K562 (cell line): ENCODE measurements around the gene CMIP. TPM values are rescaled to one million over a fixed set of nuclear protein-coding genes. Genes with fewer than 3 reads are reported as not detected.
A peak's percentile ranks its signal among the peaks of the same experiment; 100 is the strongest.

Source experiments
- ATAC-seq: fragments of 200-7000 bp; cut with Tn5 transposase; 3 replicates; pipeline ENCODE4 v1.9.1; 2020; ENCODE audit warnings: moderate library complexity
- BruUV-seq: library from RNA; stranded (reverse); fragments of 400-500 nt; replicated peaks from 2 replicates; lab custom pipeline; 2021; lab: Mats Ljungman, UMichigan
- CTCF ChIA-PET: fragments of 300-600 bp; formaldehyde crosslinking; extraction: SDS; loops from one replicate; lab custom pipeline; 2021; ENCODE audit warnings: low intra/inter-chr PET ratio; lab: Yijun Ruan, JAX
- POLR2A ChIA-PET: fragments of 300-600, 350-650 bp; sonication (Branson Sonifier 250); formaldehyde crosslinking; extraction: SDS; loops from one replicate; lab custom pipeline; 2021; ENCODE audit warnings: antibody characterized with exemption, inconsistent platforms; lab: Yijun Ruan, JAX
- DNase-seq, 4 experiments: peaks; one replicate each; pipeline versions ENCODE4 v3.0.0 to v3.0.0-alpha.2; 2011 to 2018; ENCODE audit warnings: low spot score in 3 of 4, mixed read lengths in 3 of 4; ENCODE audit errors: extremely low read depth in 1 of 4
- FAIRE-seq: peaks from 2 replicates; lab custom pipeline; 2011; peaks lifted over from hg19 to GRCh38; lab: Jason Lieb, UNC
- H2AFZ ChIP-seq: 2 replicates; pipeline ENCODE4 v1.6.0; 2011; ENCODE audit warnings: low read depth, low read length, control low read depth, inconsistent platforms
- H3K27ac ChIP-seq: fragments of 200-600 bp; 3 replicates; pipeline ENCODE4 v1.8.0; 2011; ENCODE audit warnings: low read depth, mild to moderate bottlenecking, control low read depth, inconsistent platforms, low read length, moderate library complexity, mixed read lengths; ENCODE audit errors: extremely low read depth
- H3K27me3 ChIP-seq, 2 experiments: fragments of 300-600 bp in 1 of 2; 2 replicates in 1 of 2; 3 replicates in 1 of 2; pipeline versions ENCODE4 v1.6.0 to v1.8.0; 2011; ENCODE audit warnings: inconsistent platforms in 2 of 2, low read length in 2 of 2, mild to moderate bottlenecking in 1 of 2, mixed read lengths in 1 of 2, moderate library complexity in 1 of 2; ENCODE audit not compliant: control insufficient read depth in 2 of 2, insufficient read depth in 2 of 2
- H3K36me3 ChIP-seq: fragments of 300-600 bp; 3 replicates; pipeline ENCODE4 v1.8.0; 2011; ENCODE audit warnings: mild to moderate bottlenecking, low read length, inconsistent platforms; ENCODE audit not compliant: control insufficient read depth, insufficient read depth
- H3K4me1 ChIP-seq, 2 experiments: fragments of 200-600 bp in 1 of 2; replicated peaks in 1 of 2; 2 replicates in 1 of 2; 3 replicates in 1 of 2; pipeline versions ENCODE4 v1.5.1 to v1.8.0; 2011; ENCODE audit warnings: inconsistent platforms in 2 of 2, low read length in 2 of 2, mild to moderate bottlenecking in 1 of 2, mixed read lengths in 1 of 2, moderate library complexity in 1 of 2; ENCODE audit not compliant: control insufficient read depth in 2 of 2, insufficient read depth in 2 of 2
- H3K4me2 ChIP-seq: 2 replicates; pipeline ENCODE4 v1.6.1; 2011; ENCODE audit warnings: low read length, control low read depth, inconsistent platforms, mixed read lengths; ENCODE audit not compliant: insufficient read depth
- H3K4me3 ChIP-seq: fragments of 200-600 bp; sonication (generic), shearing (Covaris generic); 2 replicates; pipeline ENCODE4 v1.5.1; 2016; ENCODE audit warnings: control low read depth, inconsistent platforms
- H3K79me2 ChIP-seq: fragments of 200-600 bp; 3 replicates; pipeline ENCODE4 v1.8.0; 2011; ENCODE audit warnings: low read length, inconsistent platforms; ENCODE audit not compliant: control insufficient read depth, insufficient read depth
- H3K9ac ChIP-seq, 2 experiments: 2 replicates each; pipeline versions ENCODE4 v1.6.0 to v1.6.1; 2011; ENCODE audit warnings: low read depth in 2 of 2, low read length in 2 of 2, control low read depth in 1 of 2, inconsistent platforms in 1 of 2, mild to moderate bottlenecking in 1 of 2, mixed read lengths in 1 of 2; ENCODE audit not compliant: insufficient read depth in 1 of 2
- H3K9me1 ChIP-seq: one replicate; pipeline ENCODE4 v1.6.0; 2011; ENCODE audit warnings: inconsistent platforms, mild to moderate bottlenecking, low read length, moderate library complexity; ENCODE audit not compliant: control insufficient read depth, insufficient read depth
- H3K9me3 ChIP-seq: replicated peaks from 2 replicates; pipeline ENCODE4 v1.5.1; 2011; ENCODE audit warnings: low read depth, low read length, inconsistent platforms; ENCODE audit not compliant: control insufficient read depth, insufficient read depth
- H4K20me1 ChIP-seq: replicated peaks from 2 replicates; pipeline ENCODE4 v1.6.1; 2011; ENCODE audit warnings: low read length, inconsistent platforms, mixed read lengths; ENCODE audit not compliant: control insufficient read depth, insufficient read depth
- E2F3 ChIP-seq: fragments of 250-450 bp; sonication (Bioruptor Pico); IDR thresholded peaks from 2 replicates; pipeline ENCODE4 v1.4.0; 2020; ENCODE audit warnings: mild to moderate bottlenecking
- SMAD4 ChIP-seq: fragments of 250-450 bp; sonication (Bioruptor Pico); conservative IDR thresholded peaks from 2 replicates; pipeline ENCODE4 v1.8.0; 2021; ENCODE audit warnings: inconsistent platforms, mild to moderate bottlenecking, moderate library complexity
- ZKSCAN8 ChIP-seq: fragments of 200-800 bp; sonication (Bioruptor generic); IDR thresholded peaks from 2 replicates; pipeline ENCODE4 v1.6.1; 2016; ENCODE audit warnings: missing genetic modification characterization, missing compliant biosample characterization
- ZNF75A ChIP-seq: fragments of 450-650 bp; formaldehyde crosslinking; IDR thresholded peaks from 2 replicates; pipeline ENCODE4 v1.4.0; 2020; ENCODE audit warnings: mild to moderate bottlenecking
- WGBS: fragments of 100-300 bp; shearing (Covaris generic); methylation state at CpG from one replicate; pipeline ENCODE4 v1.1.6; 2016; ENCODE audit warnings: low coverage, mixed read lengths; ENCODE audit not compliant: insufficient coverage; ENCODE audit errors: missing lambda C conversion rate; 5-methylcytosine and 5-hydroxymethylcytosine counted together
- in situ Hi-C: fragments of 300-500 bp; cut with MboI; formaldehyde crosslinking; loops from 4 replicates; pipeline ENCODE4 v1.15.0; 2018; ENCODE audit warnings: inconsistent platforms, mixed read lengths
- intact Hi-C: fragments of 100-400 bp; cut with micrococcal nuclease; formaldehyde crosslinking; loops from 2 replicates; pipeline ENCODE4 v1.14.2; 2022
- polyA plus RNA-seq, 8 experiments: library from polyadenylated mRNA; depleted of rRNA in 4 of 8; stranded (reverse) in 5 of 8; unstranded in 3 of 8; fragments of >200 nt; fragmentation: Nextera tagmentation in 2 of 8; fragmentation: Illumina TruSeq in 1 of 8; extraction: Ambion mirVana in 2 of 8; extraction: Trizol in 1 of 8; gene quantifications; 2 replicates each; pipeline versions ENCODE4 v1.2.1 to v1.2.3, GENCODE V29; 2011 to 2014; ENCODE audit warnings: inconsistent platforms in 1 of 8, missing spikeins in 1 of 8
- total RNA-seq, 7 experiments: library from RNA; depleted of rRNA in 6 of 7; stranded (reverse); fragments of >200 nt in 6 of 7; fragmentation: Illumina TruSeq in 2 of 7; extraction: Trizol in 2 of 7; gene quantifications; 2 replicates each; pipeline versions ENCODE4 v1.2.1 to v1.2.3, GENCODE V29; 2011 to 2021; ENCODE audit warnings: low replicate concordance in 1 of 7
- TF ChIP-seq, protein P1 (sequence below): sonication (generic); formaldehyde crosslinking; IDR thresholded peaks from 2 replicates; pipeline ENCODE4 v1.8.0; 2022; ENCODE audit warnings: mild to moderate bottlenecking, missing genetic modification reagents
- TF ChIP-seq, protein P2 (sequence below): conservative IDR thresholded peaks from 2 replicates; pipeline ENCODE4 v1.6.1; 2011; ENCODE audit warnings: low read depth, mild to moderate bottlenecking, low read length; ENCODE audit not compliant: control insufficient read depth
- TF ChIP-seq, protein P3 (sequence below): fragments of 450-650 bp; formaldehyde crosslinking; IDR thresholded peaks from 2 replicates; pipeline ENCODE4 v1.4.0; 2020; ENCODE audit warnings: mild to moderate bottlenecking, mixed read lengths
- TF ChIP-seq, protein P4 (sequence below), 2 experiments: fragments of 450-650 bp in 1 of 2; IDR thresholded peaks; 2 replicates each; pipeline ENCODE4 v1.6.1; 2011 to 2017; ENCODE audit warnings: low read depth in 2 of 2, antibody characterized with exemption in 1 of 2, borderline replicate concordance in 1 of 2, low read length in 1 of 2, mild to moderate bottlenecking in 1 of 2, mixed read lengths in 1 of 2; ENCODE audit not compliant: control insufficient read depth in 1 of 2

Gene CMIP
- total and polyA plus RNA-seq, 9 of the 15 experiments (the other 6 are each of a cell fraction or from before 2014, with no cell fraction given) = 0.94 to 82.5 (median 10.3) TPM

DNA sequence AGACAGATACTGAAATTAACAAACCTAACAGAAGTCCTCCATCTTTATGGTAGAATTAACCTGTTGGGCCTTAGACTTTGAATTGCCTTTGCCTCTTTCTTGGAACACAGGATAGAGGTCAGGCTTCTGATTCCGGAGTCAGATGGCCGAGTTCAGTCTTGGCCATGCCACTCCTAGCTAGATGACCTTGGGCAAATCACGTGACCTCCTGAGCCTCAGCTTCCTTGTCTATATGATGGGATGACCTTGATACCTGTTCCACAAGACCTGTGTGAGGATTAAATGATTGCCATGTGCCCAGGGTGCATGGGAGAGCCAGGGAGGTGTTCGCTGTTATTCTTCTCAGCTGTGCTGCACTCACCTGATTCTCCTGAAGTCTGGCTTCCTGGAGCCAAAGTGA, 161.4 kb downstream of the CMIP start:
- no TSS peak for BruUV-seq
- in situ Hi-C loops = no loop called here
- no peak for FAIRE-seq
- peaks cover 0 to 12% of the 10 kb centered on the region in 2 experiments; a peak in 2 of 5 replicates for H3K4me1 ChIP-seq
- H3K9ac ChIP-seq = 0 out of 4 replicates have a peak overlapping the region, but pooled peaks of 1 of the 2 experiments have one; percentile 62
- H3K79me2 ChIP-seq = peaks cover 20% of the 10 kb centered on the region
- TF ChIP-seq, protein P1, sequence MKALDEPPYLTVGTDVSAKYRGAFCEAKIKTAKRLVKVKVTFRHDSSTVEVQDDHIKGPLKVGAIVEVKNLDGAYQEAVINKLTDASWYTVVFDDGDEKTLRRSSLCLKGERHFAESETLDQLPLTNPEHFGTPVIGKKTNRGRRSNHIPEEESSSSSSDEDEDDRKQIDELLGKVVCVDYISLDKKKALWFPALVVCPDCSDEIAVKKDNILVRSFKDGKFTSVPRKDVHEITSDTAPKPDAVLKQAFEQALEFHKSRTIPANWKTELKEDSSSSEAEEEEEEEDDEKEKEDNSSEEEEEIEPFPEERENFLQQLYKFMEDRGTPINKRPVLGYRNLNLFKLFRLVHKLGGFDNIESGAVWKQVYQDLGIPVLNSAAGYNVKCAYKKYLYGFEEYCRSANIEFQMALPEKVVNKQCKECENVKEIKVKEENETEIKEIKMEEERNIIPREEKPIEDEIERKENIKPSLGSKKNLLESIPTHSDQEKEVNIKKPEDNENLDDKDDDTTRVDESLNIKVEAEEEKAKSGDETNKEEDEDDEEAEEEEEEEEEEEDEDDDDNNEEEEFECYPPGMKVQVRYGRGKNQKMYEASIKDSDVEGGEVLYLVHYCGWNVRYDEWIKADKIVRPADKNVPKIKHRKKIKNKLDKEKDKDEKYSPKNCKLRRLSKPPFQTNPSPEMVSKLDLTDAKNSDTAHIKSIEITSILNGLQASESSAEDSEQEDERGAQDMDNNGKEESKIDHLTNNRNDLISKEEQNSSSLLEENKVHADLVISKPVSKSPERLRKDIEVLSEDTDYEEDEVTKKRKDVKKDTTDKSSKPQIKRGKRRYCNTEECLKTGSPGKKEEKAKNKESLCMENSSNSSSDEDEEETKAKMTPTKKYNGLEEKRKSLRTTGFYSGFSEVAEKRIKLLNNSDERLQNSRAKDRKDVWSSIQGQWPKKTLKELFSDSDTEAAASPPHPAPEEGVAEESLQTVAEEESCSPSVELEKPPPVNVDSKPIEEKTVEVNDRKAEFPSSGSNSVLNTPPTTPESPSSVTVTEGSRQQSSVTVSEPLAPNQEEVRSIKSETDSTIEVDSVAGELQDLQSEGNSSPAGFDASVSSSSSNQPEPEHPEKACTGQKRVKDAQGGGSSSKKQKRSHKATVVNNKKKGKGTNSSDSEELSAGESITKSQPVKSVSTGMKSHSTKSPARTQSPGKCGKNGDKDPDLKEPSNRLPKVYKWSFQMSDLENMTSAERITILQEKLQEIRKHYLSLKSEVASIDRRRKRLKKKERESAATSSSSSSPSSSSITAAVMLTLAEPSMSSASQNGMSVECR (CRISPR knock-in tag) = no peak
- TF ChIP-seq, protein P2, sequence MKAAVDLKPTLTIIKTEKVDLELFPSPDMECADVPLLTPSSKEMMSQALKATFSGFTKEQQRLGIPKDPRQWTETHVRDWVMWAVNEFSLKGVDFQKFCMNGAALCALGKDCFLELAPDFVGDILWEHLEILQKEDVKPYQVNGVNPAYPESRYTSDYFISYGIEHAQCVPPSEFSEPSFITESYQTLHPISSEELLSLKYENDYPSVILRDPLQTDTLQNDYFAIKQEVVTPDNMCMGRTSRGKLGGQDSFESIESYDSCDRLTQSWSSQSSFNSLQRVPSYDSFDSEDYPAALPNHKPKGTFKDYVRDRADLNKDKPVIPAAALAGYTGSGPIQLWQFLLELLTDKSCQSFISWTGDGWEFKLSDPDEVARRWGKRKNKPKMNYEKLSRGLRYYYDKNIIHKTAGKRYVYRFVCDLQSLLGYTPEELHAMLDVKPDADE = no peak
- TF ChIP-seq ZNF75A (CRISPR knock-in tag) = no peak
- TF ChIP-seq SMAD4 (CRISPR knock-in tag) = no peak
- TF ChIP-seq, protein P3, sequence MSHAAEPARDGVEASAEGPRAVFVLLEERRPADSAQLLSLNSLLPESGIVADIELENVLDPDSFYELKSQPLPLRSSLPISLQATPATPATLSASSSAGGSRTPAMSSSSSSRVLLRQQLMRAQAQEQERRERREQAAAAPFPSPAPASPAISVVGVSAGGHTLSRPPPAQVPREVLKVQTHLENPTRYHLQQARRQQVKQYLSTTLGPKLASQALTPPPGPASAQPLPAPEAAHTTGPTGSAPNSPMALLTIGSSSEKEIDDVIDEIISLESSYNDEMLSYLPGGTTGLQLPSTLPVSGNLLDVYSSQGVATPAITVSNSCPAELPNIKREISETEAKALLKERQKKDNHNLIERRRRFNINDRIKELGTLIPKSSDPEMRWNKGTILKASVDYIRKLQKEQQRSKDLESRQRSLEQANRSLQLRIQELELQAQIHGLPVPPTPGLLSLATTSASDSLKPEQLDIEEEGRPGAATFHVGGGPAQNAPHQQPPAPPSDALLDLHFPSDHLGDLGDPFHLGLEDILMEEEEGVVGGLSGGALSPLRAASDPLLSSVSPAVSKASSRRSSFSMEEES = peak; percentile 59
- TF ChIP-seq ZKSCAN8 = no peak
- TF ChIP-seq, protein P4, sequence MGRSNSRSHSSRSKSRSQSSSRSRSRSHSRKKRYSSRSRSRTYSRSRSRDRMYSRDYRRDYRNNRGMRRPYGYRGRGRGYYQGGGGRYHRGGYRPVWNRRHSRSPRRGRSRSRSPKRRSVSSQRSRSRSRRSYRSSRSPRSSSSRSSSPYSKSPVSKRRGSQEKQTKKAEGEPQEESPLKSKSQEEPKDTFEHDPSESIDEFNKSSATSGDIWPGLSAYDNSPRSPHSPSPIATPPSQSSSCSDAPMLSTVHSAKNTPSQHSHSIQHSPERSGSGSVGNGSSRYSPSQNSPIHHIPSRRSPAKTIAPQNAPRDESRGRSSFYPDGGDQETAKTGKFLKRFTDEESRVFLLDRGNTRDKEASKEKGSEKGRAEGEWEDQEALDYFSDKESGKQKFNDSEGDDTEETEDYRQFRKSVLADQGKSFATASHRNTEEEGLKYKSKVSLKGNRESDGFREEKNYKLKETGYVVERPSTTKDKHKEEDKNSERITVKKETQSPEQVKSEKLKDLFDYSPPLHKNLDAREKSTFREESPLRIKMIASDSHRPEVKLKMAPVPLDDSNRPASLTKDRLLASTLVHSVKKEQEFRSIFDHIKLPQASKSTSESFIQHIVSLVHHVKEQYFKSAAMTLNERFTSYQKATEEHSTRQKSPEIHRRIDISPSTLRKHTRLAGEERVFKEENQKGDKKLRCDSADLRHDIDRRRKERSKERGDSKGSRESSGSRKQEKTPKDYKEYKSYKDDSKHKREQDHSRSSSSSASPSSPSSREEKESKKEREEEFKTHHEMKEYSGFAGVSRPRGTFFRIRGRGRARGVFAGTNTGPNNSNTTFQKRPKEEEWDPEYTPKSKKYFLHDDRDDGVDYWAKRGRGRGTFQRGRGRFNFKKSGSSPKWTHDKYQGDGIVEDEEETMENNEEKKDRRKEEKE (IDR thresholded peaks at IDR 0.05; ENCODE audit: borderline replicate concordance in 1 of 2, control insufficient read depth in 1 of 2, low read depth in 2 of 2, low read length in 1 of 2) = no peak
- TF ChIP-seq E2F3 (CRISPR knock-in tag) = no peak
- CTCF ChIA-PET = no interaction called here
- intact Hi-C loops = no loop called here
- no peak overlapping the region for H2AFZ ChIP-seq
- no peaks in the 10 kb centered on the region for H3K9me3 ChIP-seq
- H4K20me1 ChIP-seq = 0 out of 2 replicates have a peak, but pooled peaks cover 16% of the 10 kb centered on the region
- H3K4me2 ChIP-seq = no peak overlapping the region
- no peaks in the 10 kb centered on the region for H3K9me1 ChIP-seq
- H3K27me3 ChIP-seq = no peaks in the 10 kb centered on the region
- H3K27ac ChIP-seq = no peak overlapping the region
- DNase-seq = no peak
- H3K36me3 ChIP-seq = peaks cover 31% of the 10 kb centered on the region; the same call in 2 of the 3 replicates
- no peak overlapping the region for H3K4me3 ChIP-seq
- POLR2A ChIA-PET = no interaction called here
- ATAC-seq = no peak
- 77% methylated on average over 4 of the region's 4 CpGs for WGBS
